ENCODE measurements around the gene RNF34. TPM values are rescaled to one million over a fixed set of nuclear protein-coding genes. Genes with fewer than 3 reads are reported as not detected.

Gene RNF34
- total and polyA plus RNA-seq, 2 of the 8 experiments (the other 6 are each of a cell fraction or from before 2014, with no cell fraction given): 37.9 to 57.6 TPM

- TF ChIP-seq CHD7 (IDR thresholded peaks at IDR 0.05; ENCODE audit: insufficient replicate concordance, low read length) (no peak), MAFK (IDR thresholded peaks at IDR 0.05; ENCODE audit: low read depth, low read length) (no peak), POLR2AphosphoS5 (IDR thresholded peaks at IDR 0.05; ENCODE audit: low read depth, low read length) (no peak), CBX8 (IDR thresholded peaks at IDR 0.05; ENCODE audit: borderline replicate concordance, low read depth, low read length) (no peak), HDAC6 (IDR thresholded peaks at IDR 0.05; ENCODE audit: low read depth, low read length) (no peak), POLR2A (IDR thresholded peaks at IDR 0.05; ENCODE audit: control extremely low read depth in 1 of 2, low read depth in 2 of 2, low read length in 2 of 2) (no peak), TCF12 (IDR thresholded peaks at IDR 0.05; ENCODE audit: low read depth, low read length) (no peak), NRF1 (IDR thresholded peaks at IDR 0.05; ENCODE audit: low read depth, low read length) (no peak), SP1 (IDR thresholded peaks at IDR 0.05; ENCODE audit: low read depth, low read length) (no peak), ASH2L (IDR thresholded peaks at IDR 0.05; ENCODE audit: low read length) (no peak), KDM5A (IDR thresholded peaks at IDR 0.05; ENCODE audit: low read length) (no peak), SUZ12 (IDR thresholded peaks at IDR 0.05; ENCODE audit: low read length) (no peak)
Measured at GRCh38 chr12:121472150-121472905, 72.4 kb downstream of the RNF34 start (continued).
